ENCODE data around the gene CHI3L2.
A peak's percentile ranks its signal among the peaks of the same experiment; 100 is the strongest.
"Not testable (repeated sequence)": the region's sequence is repeated elsewhere in the genome, so short reads cannot be mapped to it uniquely, and the experiment has no call there.

The CHI3L2 gene

GRCh38 chr1:111202707-111203623, 24.5 kb upstream of the CHI3L2 start:
- no peak for DNase-seq

- peak; percentile 92 for DNase-seq
Measured at GRCh38 chr1:111203681-111204200, 23.8 kb upstream of the CHI3L2 start.

- DNase-seq, result peak; percentile 62
Measured at GRCh38 chr1:111204201-111204982, 23.1 kb upstream of the CHI3L2 start.

- DNase-seq, result no peak
Measured at GRCh38 chr1:111204983-111205713, 22.4 kb upstream of the CHI3L2 start.

GRCh38 chr1:111205714-111206050, 21.8 kb upstream of the CHI3L2 start:
- DNase-seq, result no peak

- DNase-seq, result no peak
Measured at GRCh38 chr1:111208921-111209320, 18.6 kb upstream of the CHI3L2 start.

- DNase-seq, result no peak
Measured at GRCh38 chr1:111209622-111210021, 17.9 kb upstream of the CHI3L2 start.

- DNase-seq, result no peak
Measured at GRCh38 chr1:111211921-111212320, 15.6 kb upstream of the CHI3L2 start.

- no peak for DNase-seq
Measured at GRCh38 chr1:111212634-111213335, 14.7 kb upstream of the CHI3L2 start.

- DNase-seq, result no peak
Measured at GRCh38 chr1:111213412-111213811, 14.1 kb upstream of the CHI3L2 start.

GRCh38 chr1:111214074-111214801, 13.3 kb upstream of the CHI3L2 start:
- no peak for DNase-seq

- no peak for DNase-seq
Measured at GRCh38 chr1:111214884-111215283, 12.6 kb upstream of the CHI3L2 start.

- DNase-seq, result not testable (repeated sequence)
Measured at GRCh38 chr1:111215285-111215684, 12.2 kb upstream of the CHI3L2 start.

- no peak for DNase-seq
Measured at GRCh38 chr1:111216751-111217150, 10.8 kb upstream of the CHI3L2 start.

GRCh38 chr1:111217183-111217910, 10.2 kb upstream of the CHI3L2 start:
- peak; percentile 76 for DNase-seq

GRCh38 chr1:111218701-111219556, 8.6 kb upstream of the CHI3L2 start:
- DNase-seq, result no peak

- DNase-seq, result peak; percentile 78
Measured at GRCh38 chr1:111219557-111220286, 7.8 kb upstream of the CHI3L2 start.

GRCh38 chr1:111220302-111220890, 7.1 kb upstream of the CHI3L2 start:
- DNase-seq, result no peak

- no peak for DNase-seq
Measured at GRCh38 chr1:111221276-111221632, 6.3 kb upstream of the CHI3L2 start.

Data from activated CD4-positive, alpha-beta T cell treated with anti-CD3 and anti-CD28 coated beads, Interleukin-2, amount 50 U/mL, for 16 hours (primary cell).